Thyroid gland (tissue), 4 donors: ENCODE measurements around the gene NUP88.

ENCODE experiments used
- CTCF ChIP-seq, 6 experiments: fragments of 200-600 bp in 3 of 6; fragments of 450-650 bp in 3 of 6; sonication (generic) in 3 of 6; IDR thresholded peaks; one replicate each; pipeline ENCODE4 v1.5.1; 2016 to 2019; ENCODE audit warnings: antibody characterized with exemption in 6 of 6, mild to moderate bottlenecking in 2 of 6, inconsistent platforms in 1 of 6, moderate library complexity in 1 of 6
- POLR2A ChIP-seq, 2 donors: fragments of 450-650 bp; IDR thresholded peaks; one replicate each; pipeline ENCODE4 v1.6.1; 2017; ENCODE audit warnings: antibody characterized with exemption in 2 of 2, mild to moderate bottlenecking in 2 of 2, moderate library complexity in 1 of 2

DNA sequence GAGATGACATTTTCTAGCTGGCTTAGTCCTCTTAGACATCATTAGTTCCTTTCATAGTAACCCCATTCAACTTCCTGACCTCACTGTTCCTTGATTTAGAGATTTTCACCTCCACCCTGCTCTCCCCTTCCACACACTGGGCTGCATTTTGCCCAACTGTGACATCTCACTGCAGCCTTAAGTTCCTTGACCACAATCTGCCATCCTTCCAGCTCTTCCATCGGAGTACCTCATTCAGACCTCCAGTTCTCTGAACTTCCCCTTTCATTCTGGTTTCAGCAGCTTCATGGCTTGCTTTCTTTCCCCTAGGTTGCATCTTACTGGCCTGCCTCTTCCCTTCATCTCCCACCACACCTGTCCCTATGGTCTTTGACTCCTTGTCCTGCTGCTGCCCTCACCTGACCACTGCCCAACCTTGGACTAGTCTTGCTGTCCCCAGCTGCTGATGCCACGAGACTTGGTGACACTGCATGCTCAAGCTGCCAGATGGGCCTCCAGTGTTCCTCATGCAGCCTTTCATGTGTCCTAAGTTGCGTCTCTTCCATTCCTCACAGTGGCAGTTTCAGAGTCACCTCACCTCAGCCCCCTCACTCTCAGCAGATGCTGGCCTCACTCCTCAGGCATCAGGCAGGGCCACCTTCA is 40.8 kb downstream of the NUP88 start:
- TF ChIP-seq CTCF (IDR thresholded peaks at IDR 0.05): no peak
- TF ChIP-seq POLR2A (IDR thresholded peaks at IDR 0.05): no peak
